Astrocyte (in vitro differentiated cells and primary cell): Measurements from ENCODE around the gene TTF1. TPM values are rescaled to one million over a fixed set of nuclear protein-coding genes. Genes with fewer than 3 reads are reported as not detected.

Experiments used
- DNase-seq: peaks from one replicate; pipeline ENCODE4 v3.0.0-alpha.2; 2010; ENCODE audit warnings: low read depth
- FAIRE-seq: peaks from 2 replicates; lab custom pipeline; 2011; peaks lifted over from hg19 to GRCh38; lab: Jason Lieb, UNC
- H2AFZ ChIP-seq: 2 replicates; pipeline ENCODE4 v1.6.0; 2012; ENCODE audit warnings: low read depth, low read length, inconsistent platforms
- H3K27ac ChIP-seq: 2 replicates; pipeline ENCODE4 v1.5.1; 2011; ENCODE audit warnings: low read depth, low read length, inconsistent platforms
- H3K27me3 ChIP-seq: 2 replicates; pipeline ENCODE4 v1.6.0; 2011; ENCODE audit warnings: low read length, inconsistent platforms; ENCODE audit not compliant: insufficient read depth
- H3K36me3 ChIP-seq: 2 replicates; pipeline ENCODE4 v1.5.1; 2011; ENCODE audit warnings: low read length, inconsistent platforms; ENCODE audit not compliant: insufficient read depth
- H3K4me1 ChIP-seq: 2 replicates; pipeline ENCODE4 v1.5.1; 2011; ENCODE audit warnings: low read length, inconsistent platforms; ENCODE audit not compliant: insufficient read depth
- H3K4me2 ChIP-seq: 2 replicates; pipeline ENCODE4 v1.6.0; 2012; ENCODE audit warnings: low read length, inconsistent platforms
- H3K4me3 ChIP-seq: 2 replicates; pipeline ENCODE4 v1.5.1; 2011; ENCODE audit warnings: low read depth, mild to moderate bottlenecking, low read length, inconsistent platforms; ENCODE audit not compliant: insufficient read depth
- H3K79me2 ChIP-seq: 2 replicates; pipeline ENCODE4 v1.6.0; 2012; ENCODE audit warnings: mild to moderate bottlenecking, low read length, inconsistent platforms; ENCODE audit not compliant: insufficient read depth
- H3K9ac ChIP-seq: 2 replicates; pipeline ENCODE4 v1.6.0; 2012; ENCODE audit warnings: mild to moderate bottlenecking, low read length, inconsistent platforms
- H3K9me3 ChIP-seq: 2 replicates; pipeline ENCODE4 v1.5.1; 2012; ENCODE audit warnings: low read depth, mild to moderate bottlenecking, low read length, inconsistent platforms; ENCODE audit not compliant: insufficient read depth
- H4K20me1 ChIP-seq: 2 replicates; pipeline ENCODE4 v1.6.0; 2012; ENCODE audit warnings: low read length, inconsistent platforms; ENCODE audit not compliant: insufficient read depth
- H3K27ac Mint-ChIP-seq: one replicate; pipeline ENCODE4 v1.8.0; 2021; ENCODE audit warnings: mild to moderate bottlenecking, mixed read lengths; ENCODE audit not compliant: unreplicated experiment
- H3K27me3 Mint-ChIP-seq: one replicate; pipeline ENCODE4 v1.8.0; 2021; ENCODE audit warnings: low read depth, mixed read lengths; ENCODE audit not compliant: unreplicated experiment
- H3K36me3 Mint-ChIP-seq: one replicate; pipeline ENCODE4 v1.8.0; 2021; ENCODE audit warnings: low read depth, mixed read lengths; ENCODE audit not compliant: unreplicated experiment
- H3K4me1 Mint-ChIP-seq: one replicate; pipeline ENCODE4 v1.8.0; 2021; ENCODE audit warnings: low read depth, mixed read lengths; ENCODE audit not compliant: unreplicated experiment
- H3K4me3 Mint-ChIP-seq: one replicate; pipeline ENCODE4 v1.8.0; 2021; ENCODE audit warnings: mild to moderate bottlenecking, moderate library complexity, mixed read lengths; ENCODE audit not compliant: unreplicated experiment
- H3K9me3 Mint-ChIP-seq: one replicate; pipeline ENCODE4 v1.8.0; 2021; ENCODE audit warnings: mild to moderate bottlenecking, mixed read lengths; ENCODE audit not compliant: unreplicated experiment
- CTCF ChIP-seq: IDR thresholded peaks from 2 replicates; pipeline ENCODE4 v1.5.1; 2011; ENCODE audit warnings: low read depth, mild to moderate bottlenecking, inconsistent platforms, low read length, moderate library complexity; ENCODE audit not compliant: insufficient read depth
- EZH2 ChIP-seq: IDR thresholded peaks from 2 replicates; pipeline ENCODE4 v1.6.1; 2012; ENCODE audit warnings: mild to moderate bottlenecking, low read length, inconsistent platforms; ENCODE audit not compliant: insufficient read depth
- total RNA-seq: library from RNA; stranded (reverse); gene quantifications from 2 replicates; pipeline ENCODE4 v1.2.1, GENCODE V29; 2021

TTF1 gene
- total RNA-seq, 1 donor from 2014 or later, result 13.2 TPM

GRCh38 chr9:132387133-132387532 is 19.5 kb downstream of the TTF1 start:
- Histone ChIP-seq H3K79me2 (no peaks in the 10 kb centered on the region), H3K9me3 (no peaks in the 10 kb centered on the region), H3K27me3 (no peaks in the 10 kb centered on the region), H2AFZ (no peak overlapping the region), H3K36me3 (peaks cover 44% of the 10 kb centered on the region), H3K4me1 (no peaks in the 10 kb centered on the region), H3K9ac (no peak overlapping the region), H3K4me2 (no peak overlapping the region), H3K4me3 (no peak overlapping the region), H4K20me1 (no peaks in the 10 kb centered on the region), H3K27ac (no peak overlapping the region)
- no peaks in the 10 kb centered on the region for H3K4me1 Mint-ChIP-seq
- DNase-seq (no peak), FAIRE-seq (no peak)
- no peak overlapping the region for H3K27ac Mint-ChIP-seq
- H3K4me3 Mint-ChIP-seq, result no peak overlapping the region
- no peaks in the 10 kb centered on the region for H3K9me3 Mint-ChIP-seq
- H3K27me3 Mint-ChIP-seq, result no peaks in the 10 kb centered on the region
- TF ChIP-seq CTCF (no peak), EZH2 (no peak)
- H3K36me3 Mint-ChIP-seq, result peaks cover 28% of the 10 kb centered on the region

GRCh38 chr9:132384376-132384775 is 22.3 kb downstream of the TTF1 start:
- Histone ChIP-seq H3K36me3 (peaks cover 33% of the 10 kb centered on the region), H3K4me1 (no peaks in the 10 kb centered on the region), H3K4me2 (no peak overlapping the region), H4K20me1 (no peaks in the 10 kb centered on the region), H2AFZ (no peak overlapping the region), H3K9ac (no peak overlapping the region), H3K27me3 (no peaks in the 10 kb centered on the region), H3K9me3 (no peaks in the 10 kb centered on the region), H3K79me2 (no peaks in the 10 kb centered on the region), H3K4me3 (no peak overlapping the region), H3K27ac (no peak overlapping the region)
- no peak for TF ChIP-seq EZH2
- no peak for TF ChIP-seq CTCF
- Mint-ChIP-seq H3K36me3 (peaks cover 23% of the 10 kb centered on the region), H3K4me3 (no peak overlapping the region), H3K27me3 (no peaks in the 10 kb centered on the region), H3K9me3 (no peaks in the 10 kb centered on the region), H3K27ac (no peak overlapping the region), H3K4me1 (no peaks in the 10 kb centered on the region)
- FAIRE-seq (no peak), DNase-seq (no peak)

GRCh38 chr9:132383462-132383883 is 23.2 kb downstream of the TTF1 start:
- Histone ChIP-seq H3K36me3 (peaks cover 30% of the 10 kb centered on the region), H3K79me2 (no peaks in the 10 kb centered on the region), H3K4me3 (no peak overlapping the region), H3K27me3 (no peaks in the 10 kb centered on the region), H2AFZ (no peak overlapping the region), H3K4me2 (no peak overlapping the region), H3K4me1 (no peaks in the 10 kb centered on the region), H3K9ac (no peak overlapping the region), H3K27ac (no peak overlapping the region), H3K9me3 (no peaks in the 10 kb centered on the region), H4K20me1 (no peaks in the 10 kb centered on the region)
- Mint-ChIP-seq H3K36me3 (peaks cover 21% of the 10 kb centered on the region), H3K27ac (no peak overlapping the region), H3K9me3 (no peaks in the 10 kb centered on the region), H3K4me1 (no peaks in the 10 kb centered on the region), H3K27me3 (no peaks in the 10 kb centered on the region), H3K4me3 (no peak overlapping the region)
- TF ChIP-seq EZH2, result no peak
- TF ChIP-seq CTCF, result no peak
- no peak for DNase-seq
- FAIRE-seq, result no peak
